IPS-11a (cell line): ENCODE results near the gene HCRTR2.
"Not testable (repeated sequence)": the region's sequence is repeated elsewhere in the genome, so short reads cannot be mapped to it uniquely, and the experiment has no call there.

ENCODE experiments used
- H3K4me3 ChIP-seq: one replicate; pipeline ENCODE4 v1.5.1; 2013; ENCODE audit warnings: low read depth, low read length, control low read depth

The HCRTR2 gene

GRCh38 chr6:55174211-55175026, at the start of gene HCRTR2:
TSS of gene HCRTR2 (plus strand) at chr6:55174515. CDS start at chr6:55174588, 73 bp downstream.
- peak within 1 kb of the TSS; percentile 60 for H3K4me3 ChIP-seq

- H3K4me3 ChIP-seq, result no peak overlapping the region
Measured at GRCh38 chr6:55130806-55131324, 43.5 kb upstream of the HCRTR2 start.

GRCh38 chr6:55131616-55132015, 42.7 kb upstream of the HCRTR2 start:
- no peak overlapping the region for H3K4me3 ChIP-seq

- no peak overlapping the region for H3K4me3 ChIP-seq
Measured at GRCh38 chr6:55136916-55137315, 37.4 kb upstream of the HCRTR2 start.

GRCh38 chr6:55137929-55138693, 36.2 kb upstream of the HCRTR2 start:
- no peak overlapping the region for H3K4me3 ChIP-seq

GRCh38 chr6:55141611-55142010, 32.7 kb upstream of the HCRTR2 start:
- no peak overlapping the region for H3K4me3 ChIP-seq

- H3K4me3 ChIP-seq, result no peak overlapping the region
Measured at GRCh38 chr6:55142610-55143009, 31.7 kb upstream of the HCRTR2 start.

- H3K4me3 ChIP-seq, result no peak overlapping the region
Measured at GRCh38 chr6:55153284-55153683, 21.0 kb upstream of the HCRTR2 start.

- H3K4me3 ChIP-seq, result not testable (repeated sequence)
Measured at GRCh38 chr6:55158784-55159183, 15.5 kb upstream of the HCRTR2 start.

- no peak overlapping the region for H3K4me3 ChIP-seq
Measured at GRCh38 chr6:55167860-55168259, 6.5 kb upstream of the HCRTR2 start.

GRCh38 chr6:55175078-55176049, 1.0 kb downstream of the HCRTR2 start:
- peak overlapping the region; percentile 60 for H3K4me3 ChIP-seq

GRCh38 chr6:55176958-55177357, 2.6 kb downstream of the HCRTR2 start:
- no peak overlapping the region for H3K4me3 ChIP-seq

GRCh38 chr6:55180258-55180657, 5.9 kb downstream of the HCRTR2 start:
- H3K4me3 ChIP-seq, result no peak overlapping the region

GRCh38 chr6:55182016-55182650, 7.8 kb downstream of the HCRTR2 start:
- no peak overlapping the region for H3K4me3 ChIP-seq

GRCh38 chr6:55184782-55185530, 10.6 kb downstream of the HCRTR2 start:
- H3K4me3 ChIP-seq, result no peak overlapping the region

GRCh38 chr6:55198715-55199114, 24.4 kb downstream of the HCRTR2 start:
- no peak overlapping the region for H3K4me3 ChIP-seq

GRCh38 chr6:55199239-55199638, 24.9 kb downstream of the HCRTR2 start:
- H3K4me3 ChIP-seq, result no peak overlapping the region

GRCh38 chr6:55208478-55209458, 34.5 kb downstream of the HCRTR2 start:
- no peak overlapping the region for H3K4me3 ChIP-seq
